ENCODE results near the gene PTPMT1. TPM values are rescaled to one million over a fixed set of nuclear protein-coding genes. Genes with fewer than 3 reads are reported as not detected.

Gene PTPMT1
- total RNA-seq, 1 donor from 2014 or later, result 27.1 TPM

GRCh38 chr11:47603295-47603694 lies 37.9 kb downstream of the PTPMT1 start:
- POLR2A ChIA-PET, result no interaction called here
- CTCF ChIA-PET, result no interaction called here
- Mint-ChIP-seq H3K9me3 (no peaks in the 10 kb centered on the region), H3K36me3 (ENCODE audit: low read depth) (no peaks in the 10 kb centered on the region), H3K27ac (no peak overlapping the region), H3K27me3 (peaks cover 2% of the 10 kb centered on the region), H3K4me1 (no peaks in the 10 kb centered on the region), H3K4me3 (no peak overlapping the region)
- intact Hi-C loops (cut with micrococcal nuclease), result no loop called here
- DNase-seq (no peak), ATAC-seq (ENCODE audit: low read depth) (no peak)
- TF ChIP-seq CTCF (IDR thresholded peaks at IDR 0.05), result no peak

- Mint-ChIP-seq H3K4me3 (no peak overlapping the region), H3K27me3 (peaks cover 2% of the 10 kb centered on the region), H3K4me1 (peaks cover under 1% of the 10 kb centered on the region), H3K9me3 (no peaks in the 10 kb centered on the region), H3K36me3 (ENCODE audit: low read depth) (no peaks in the 10 kb centered on the region), H3K27ac (no peak overlapping the region)
- no peak for DNase-seq
- ChIA-PET POLR2A (no interaction called here), CTCF (no interaction called here)
- no peak for TF ChIP-seq CTCF (IDR thresholded peaks at IDR 0.05)
- ATAC-seq (ENCODE audit: low read depth), result no peak
- intact Hi-C loops (cut with micrococcal nuclease), result no loop called here
These were observed 40.5 kb downstream of the PTPMT1 start for GRCh38 chr11:47605921-47606320.

GRCh38 chr11:47606731-47607130 lies 41.3 kb downstream of the PTPMT1 start:
- DNase-seq (no peak), ATAC-seq (ENCODE audit: low read depth) (no peak)
- H3K4me3 Mint-ChIP-seq, result no peak overlapping the region
- intact Hi-C loops (cut with micrococcal nuclease), result no loop called here
- no peaks in the 10 kb centered on the region for H3K9me3 Mint-ChIP-seq
- H3K27me3 Mint-ChIP-seq, result peaks cover 2% of the 10 kb centered on the region
- no peak overlapping the region for H3K27ac Mint-ChIP-seq
- no peaks in the 10 kb centered on the region for H3K36me3 Mint-ChIP-seq (ENCODE audit: low read depth)
- TF ChIP-seq CTCF (IDR thresholded peaks at IDR 0.05), result no peak
- POLR2A ChIA-PET, result interaction anchor here (0.5 kb wide), 1 partner anchor 103 kb away, joined by 3 read pairs; no protein-coding TSS in a partner anchor
- peaks cover 8% of the 10 kb centered on the region for H3K4me1 Mint-ChIP-seq
- CTCF ChIA-PET, result no interaction called here

GRCh38 chr11:47607380-47607779 lies 42.0 kb downstream of the PTPMT1 start:
- H3K4me3 Mint-ChIP-seq, result no peak overlapping the region
- H3K27ac Mint-ChIP-seq, result no peak overlapping the region
- no peak for ATAC-seq (ENCODE audit: low read depth)
- no peaks in the 10 kb centered on the region for H3K9me3 Mint-ChIP-seq
- no peaks in the 10 kb centered on the region for H3K36me3 Mint-ChIP-seq (ENCODE audit: low read depth)
- intact Hi-C loops (cut with micrococcal nuclease), result no loop called here
- H3K4me1 Mint-ChIP-seq, result peaks cover 12% of the 10 kb centered on the region
- no peak for DNase-seq
- CTCF ChIA-PET, result no interaction called here
- no peak for TF ChIP-seq CTCF (IDR thresholded peaks at IDR 0.05)
- POLR2A ChIA-PET, result interaction anchor here (0.5 kb wide), 1 partner anchor 104 kb away, joined by 3 read pairs; no protein-coding TSS in a partner anchor
- peaks cover 2% of the 10 kb centered on the region for H3K27me3 Mint-ChIP-seq

GRCh38 chr11:47609675-47610074 lies 44.3 kb downstream of the PTPMT1 start:
- no peak overlapping the region for H3K4me3 Mint-ChIP-seq
- peaks cover 2% of the 10 kb centered on the region for H3K27me3 Mint-ChIP-seq
- no peak for ATAC-seq (ENCODE audit: low read depth)
- DNase-seq, result no peak
- H3K36me3 Mint-ChIP-seq (ENCODE audit: low read depth), result no peaks in the 10 kb centered on the region
- POLR2A ChIA-PET, result interaction anchor here (0.7 kb wide), 1 partner anchor 109 kb away, joined by 5 read pairs; no protein-coding TSS in a partner anchor
- H3K27ac Mint-ChIP-seq, result no peak overlapping the region
- no peak for TF ChIP-seq CTCF (IDR thresholded peaks at IDR 0.05)
- H3K9me3 Mint-ChIP-seq, result no peaks in the 10 kb centered on the region
- H3K4me1 Mint-ChIP-seq, result peaks cover 12% of the 10 kb centered on the region
- CTCF ChIA-PET, result no interaction called here
- intact Hi-C loops (cut with micrococcal nuclease), result no loop called here

Data from activated B cell treated with CpG ODN at 0.5 μM for 24 hours (primary cell).